Dedifferentiated amniotic fluid mesenchymal stem cell (primary cell): ENCODE results near the gene IZUMO2.
"Not testable (repeated sequence)": the region's sequence is repeated elsewhere in the genome, so short reads cannot be mapped to it uniquely, and the experiment has no call there.

Experiments
- DNase-seq: peaks from one replicate; pipeline ENCODE4 v3.0.0-alpha.2; 2016; ENCODE audit errors: extremely low spot score

IZUMO2 gene

GRCh38 chr19:50135856-50136602 lies 27.1 kb downstream of the IZUMO2 start:
- not testable (repeated sequence) for DNase-seq

GRCh38 chr19:50134777-50135719 lies 28.0 kb downstream of the IZUMO2 start:
- DNase-seq = not testable (repeated sequence)

- not testable (repeated sequence) for DNase-seq
Measured at GRCh38 chr19:50133518-50134492, 29.3 kb downstream of the IZUMO2 start.

- not testable (repeated sequence) for DNase-seq
Measured at GRCh38 chr19:50104012-50104411, 59.1 kb downstream of the IZUMO2 start.

GRCh38 chr19:50103405-50103804 lies 59.7 kb downstream of the IZUMO2 start:
- not testable (repeated sequence) for DNase-seq
